Measurements from ENCODE around the gene FREM1. TPM values are rescaled to one million over a fixed set of nuclear protein-coding genes. Genes with fewer than 3 reads are reported as not detected.

FREM1 gene
- total and polyA plus RNA-seq, 2 of the 13 experiments (the other 11 are each of a cell fraction or from before 2014, with no cell fraction given), result 64.3 to 202 TPM

DNA sequence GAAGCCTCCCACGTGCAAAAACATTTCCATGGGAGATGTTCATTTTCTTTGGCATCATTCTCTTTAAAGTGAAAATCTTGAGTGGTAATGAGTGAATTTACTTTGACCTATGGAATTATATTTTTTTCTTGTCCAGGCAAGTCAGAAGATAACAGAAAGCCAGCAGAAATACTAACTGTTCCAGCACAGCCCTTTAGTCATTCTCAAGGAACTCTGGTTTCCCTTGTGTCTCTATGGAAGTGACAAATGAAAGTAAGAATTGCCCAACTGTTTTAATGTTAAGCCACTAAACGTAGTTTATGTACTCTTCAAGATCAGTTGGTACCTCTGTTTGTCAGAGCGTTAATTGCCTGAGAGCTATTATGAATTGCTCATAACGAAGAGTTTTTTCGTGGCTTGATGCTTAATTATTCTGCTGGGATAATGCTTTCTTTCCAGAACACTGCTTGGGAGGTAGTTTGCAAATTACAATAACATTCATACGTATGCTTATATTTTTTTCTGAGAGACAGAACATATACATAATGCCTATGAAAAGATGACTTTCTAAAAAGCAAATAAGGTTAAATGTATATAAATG, 103.2 kb downstream of the FREM1 start:
- CTCF ChIA-PET (ENCODE audit: low intra/inter-chr PET ratio, low total read pairs), result no interaction called here
- Histone ChIP-seq H3K9ac (ENCODE audit: insufficient read depth, low read depth, low read length) (no peak overlapping the region), H4K20me1 (ENCODE audit: insufficient read depth, low read length) (no peaks in the 10 kb centered on the region), H3K27me3 (ENCODE audit: control insufficient read depth in 1 of 2, insufficient read depth in 2 of 2, low read length in 2 of 2) (no peaks in the 10 kb centered on the region), H3K9me3 (ENCODE audit: low read length) (no peaks in the 10 kb centered on the region), H3K4me2 (ENCODE audit: low read depth, low read length) (no peak overlapping the region), H2AFZ (ENCODE audit: low read length) (no peak overlapping the region), H3K36me3 (replicated peaks in 1 of 2; ENCODE audit: control insufficient read depth in 1 of 2, insufficient read depth in 2 of 2, low read length in 2 of 2) (peaks cover 12 to 82% of the 10 kb centered on the region in 2 experiments), H3K79me2 (ENCODE audit: insufficient read depth, low read length) (no peaks in the 10 kb centered on the region), H3K4me3 (replicated peaks in 1 of 3; ENCODE audit: insufficient read depth in 1 of 3, low read depth in 2 of 3, low read length in 3 of 3) (no peak overlapping the region), H3K27ac (ENCODE audit: extremely low read length, insufficient read depth, low read length) (no peak overlapping the region), H3K4me1 (ENCODE audit: insufficient read depth, low read length) (no peaks in the 10 kb centered on the region)
- DNase-seq (ENCODE audit: low spot score) (no peak), FAIRE-seq (no peak), ATAC-seq (no peak)
- WGBS (ENCODE audit: low lambda C conversion rate), result 95% methylated on average over 6 of the region's 6 CpGs
- BruUV-seq (replicated peaks), result TSS peak; percentile 9
- in situ Hi-C loops (cut with HindIII; ENCODE audit: extremely low pct_ligation_motif_present, low pct_unique_long_range_greater_than_20kb), result no loop called here
- POLR2A ChIA-PET, result no interaction called here
- TF ChIP-seq KLF13 (CRISPR knock-in tag; IDR thresholded peaks at IDR 0.05) (no peak), AGO2 (optimal IDR thresholded peaks at IDR 0.05; ENCODE audit: low read depth, low read length) (peak; percentile 25)
- intact Hi-C loops (cut with micrococcal nuclease; ENCODE audit: unreplicated experiment), result loop anchor here (10.0 kb wide), 1 partner anchor 58 kb away; no protein-coding TSS in a partner anchor

DNA sequence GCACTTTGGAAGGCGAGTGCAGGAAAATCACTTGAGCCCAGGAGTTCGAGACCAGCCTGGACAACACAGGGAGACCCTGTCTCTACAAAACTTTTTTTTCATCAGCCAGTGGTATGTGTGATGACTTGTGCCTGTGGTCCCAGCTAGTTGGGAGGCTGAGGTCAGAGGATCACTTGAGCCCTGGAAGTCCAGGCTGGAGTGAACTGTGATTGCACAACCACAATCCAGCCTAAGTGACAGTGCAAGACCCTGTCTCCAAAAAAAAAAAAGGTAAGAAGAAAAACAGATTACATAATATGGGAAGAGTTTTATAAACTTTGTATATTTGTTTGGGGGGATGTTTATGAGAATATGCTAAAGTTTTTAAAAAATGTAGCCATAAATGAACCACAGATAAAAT, 111.2 kb downstream of the FREM1 start:
- peak; percentile 18 for DNase-seq (ENCODE audit: low spot score)
- Histone ChIP-seq H3K9me3 (ENCODE audit: low read length) (no peaks in the 10 kb centered on the region), H4K20me1 (ENCODE audit: insufficient read depth, low read length) (0 out of 2 replicates have a peak, but pooled peaks cover 6% of the 10 kb centered on the region), H3K79me2 (ENCODE audit: insufficient read depth, low read length) (no peaks in the 10 kb centered on the region), H2AFZ (ENCODE audit: low read length) (no peak overlapping the region), H3K4me3 (replicated peaks in 1 of 3; ENCODE audit: insufficient read depth in 1 of 3, low read depth in 2 of 3, low read length in 3 of 3) (no peak overlapping the region), H3K4me1 (ENCODE audit: insufficient read depth, low read length) (no peaks in the 10 kb centered on the region), H3K27ac (ENCODE audit: extremely low read length, insufficient read depth, low read length) (no peak overlapping the region), H3K4me2 (ENCODE audit: low read depth, low read length) (no peak overlapping the region), H3K27me3 (ENCODE audit: control insufficient read depth in 1 of 2, insufficient read depth in 2 of 2, low read length in 2 of 2) (no peaks in the 10 kb centered on the region), H3K9ac (ENCODE audit: insufficient read depth, low read depth, low read length) (no peak overlapping the region), H3K36me3 (replicated peaks in 1 of 2; ENCODE audit: control insufficient read depth in 1 of 2, insufficient read depth in 2 of 2, low read length in 2 of 2) (peaks cover 10 to 76% of the 10 kb centered on the region in 2 experiments)
- BruUV-seq (replicated peaks), result no TSS peak
- peak; percentile 40 for ATAC-seq
- in situ Hi-C loops (cut with HindIII; ENCODE audit: extremely low pct_ligation_motif_present, low pct_unique_long_range_greater_than_20kb), result no loop called here
- CTCF ChIA-PET (ENCODE audit: low intra/inter-chr PET ratio, low total read pairs), result no interaction called here
- WGBS (ENCODE audit: low lambda C conversion rate), result 100% methylated on average over 2 of the region's 2 CpGs
- POLR2A ChIA-PET, result no interaction called here
- FAIRE-seq, result no peak
- intact Hi-C loops (cut with micrococcal nuclease; ENCODE audit: unreplicated experiment), result no loop called here
- TF ChIP-seq ZNF564 (CRISPR knock-in tag; IDR thresholded peaks at IDR 0.05) (no peak), ZNF362 (CRISPR knock-in tag; IDR thresholded peaks at IDR 0.05; ENCODE audit: borderline replicate concordance) (peak; percentile 77; the same call in 1 of the 2 replicates), KLF11 (CRISPR knock-in tag; IDR thresholded peaks at IDR 0.05) (no peak), RBM22 (optimal IDR thresholded peaks at IDR 0.05; ENCODE audit: low read length) (peak; percentile 46), ZNF224 (CRISPR knock-in tag; IDR thresholded peaks at IDR 0.05) (no peak), TRAFD1 (CRISPR knock-in tag; IDR thresholded peaks at IDR 0.05; ENCODE audit: borderline replicate concordance) (no peak), ZNF121 (CRISPR knock-in tag; IDR thresholded peaks at IDR 0.05) (peak; percentile 59; the same call in 1 of the 2 replicates), ZMYM4 (CRISPR knock-in tag; IDR thresholded peaks at IDR 0.05) (0 out of 2 replicates have a peak, but pooled peaks have one; percentile 17), ZMYM3 (CRISPR knock-in tag; IDR thresholded peaks at IDR 0.05) (peak; percentile 37; the same call in 1 of the 2 replicates), ZNF737 (CRISPR knock-in tag; IDR thresholded peaks at IDR 0.05; ENCODE audit: borderline replicate concordance) (no peak), POGZ (CRISPR knock-in tag; IDR thresholded peaks at IDR 0.05) (peak; percentile 36; the same call in 1 of the 2 replicates)
- TF ChIP-seq, protein P1, sequence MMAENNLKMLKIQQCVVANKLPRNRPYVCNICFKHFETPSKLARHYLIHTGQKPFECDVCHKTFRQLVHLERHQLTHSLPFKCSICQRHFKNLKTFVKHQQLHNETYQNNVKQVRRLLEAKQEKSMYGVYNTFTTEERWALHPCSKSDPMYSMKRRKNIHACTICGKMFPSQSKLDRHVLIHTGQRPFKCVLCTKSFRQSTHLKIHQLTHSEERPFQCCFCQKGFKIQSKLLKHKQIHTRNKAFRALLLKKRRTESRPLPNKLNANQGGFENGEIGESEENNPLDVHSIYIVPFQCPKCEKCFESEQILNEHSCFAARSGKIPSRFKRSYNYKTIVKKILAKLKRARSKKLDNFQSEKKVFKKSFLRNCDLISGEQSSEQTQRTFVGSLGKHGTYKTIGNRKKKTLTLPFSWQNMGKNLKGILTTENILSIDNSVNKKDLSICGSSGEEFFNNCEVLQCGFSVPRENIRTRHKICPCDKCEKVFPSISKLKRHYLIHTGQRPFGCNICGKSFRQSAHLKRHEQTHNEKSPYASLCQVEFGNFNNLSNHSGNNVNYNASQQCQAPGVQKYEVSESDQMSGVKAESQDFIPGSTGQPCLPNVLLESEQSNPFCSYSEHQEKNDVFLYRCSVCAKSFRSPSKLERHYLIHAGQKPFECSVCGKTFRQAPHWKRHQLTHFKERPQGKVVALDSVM (CRISPR knock-in tag; IDR thresholded peaks at IDR 0.05), result peak; percentile 96
